Measurements from ENCODE around the gene CHMP3.
"Not testable (repeated sequence)": the region's sequence is repeated elsewhere in the genome, so short reads cannot be mapped to it uniquely, and the experiment has no call there.

GRCh38 chr2:86549963-86550725 lies 13.1 kb downstream of the CHMP3 start:
- TF ChIP-seq, protein P1, sequence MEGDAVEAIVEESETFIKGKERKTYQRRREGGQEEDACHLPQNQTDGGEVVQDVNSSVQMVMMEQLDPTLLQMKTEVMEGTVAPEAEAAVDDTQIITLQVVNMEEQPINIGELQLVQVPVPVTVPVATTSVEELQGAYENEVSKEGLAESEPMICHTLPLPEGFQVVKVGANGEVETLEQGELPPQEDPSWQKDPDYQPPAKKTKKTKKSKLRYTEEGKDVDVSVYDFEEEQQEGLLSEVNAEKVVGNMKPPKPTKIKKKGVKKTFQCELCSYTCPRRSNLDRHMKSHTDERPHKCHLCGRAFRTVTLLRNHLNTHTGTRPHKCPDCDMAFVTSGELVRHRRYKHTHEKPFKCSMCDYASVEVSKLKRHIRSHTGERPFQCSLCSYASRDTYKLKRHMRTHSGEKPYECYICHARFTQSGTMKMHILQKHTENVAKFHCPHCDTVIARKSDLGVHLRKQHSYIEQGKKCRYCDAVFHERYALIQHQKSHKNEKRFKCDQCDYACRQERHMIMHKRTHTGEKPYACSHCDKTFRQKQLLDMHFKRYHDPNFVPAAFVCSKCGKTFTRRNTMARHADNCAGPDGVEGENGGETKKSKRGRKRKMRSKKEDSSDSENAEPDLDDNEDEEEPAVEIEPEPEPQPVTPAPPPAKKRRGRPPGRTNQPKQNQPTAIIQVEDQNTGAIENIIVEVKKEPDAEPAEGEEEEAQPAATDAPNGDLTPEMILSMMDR (IDR thresholded peaks at IDR 0.05; ENCODE audit: low read depth, low read length, poor library complexity, severe bottlenecking) = not testable (repeated sequence)
- not testable (repeated sequence) for TF ChIP-seq EZH2phosphoT487 (IDR thresholded peaks at IDR 0.05; ENCODE audit: borderline replicate concordance, low read length)

Data from DOHH2 (cell line).